Measurements from ENCODE around the gene SLC19A1.

The SLC19A1 gene

GRCh38 chr21:45451091-45451740, 91.0 kb downstream of the SLC19A1 start:
- H3K27me3 ChIP-seq (ENCODE audit: control insufficient read depth, insufficient read depth, low read length): no peaks in the 10 kb centered on the region
- H3K9ac ChIP-seq (ENCODE audit: low read length): no peak overlapping the region
- H3K4me1 ChIP-seq (ENCODE audit: control insufficient read depth, insufficient read depth, low read length): peaks cover 12% of the 10 kb centered on the region
- H3K36me3 ChIP-seq (ENCODE audit: control insufficient read depth, insufficient read depth, low read length): no peaks in the 10 kb centered on the region
- no peaks in the 10 kb centered on the region for H3K9me3 ChIP-seq (ENCODE audit: control insufficient read depth, low read length)
- no peak overlapping the region for H3K4me3 ChIP-seq (ENCODE audit: low read length)

GRCh38 chr21:45450423-45451090, 91.7 kb downstream of the SLC19A1 start:
- Histone ChIP-seq H3K27me3 (ENCODE audit: control insufficient read depth, insufficient read depth, low read length) (no peaks in the 10 kb centered on the region), H3K9me3 (ENCODE audit: control insufficient read depth, low read length) (no peaks in the 10 kb centered on the region), H3K4me3 (ENCODE audit: low read length) (no peak overlapping the region), H3K9ac (ENCODE audit: low read length) (no peak overlapping the region), H3K4me1 (ENCODE audit: control insufficient read depth, insufficient read depth, low read length) (peaks cover 12% of the 10 kb centered on the region), H3K36me3 (ENCODE audit: control insufficient read depth, insufficient read depth, low read length) (no peaks in the 10 kb centered on the region)

GRCh38 chr21:45449658-45450422, 92.4 kb downstream of the SLC19A1 start:
- H3K9ac ChIP-seq (ENCODE audit: low read length): no peak overlapping the region

GRCh38 chr21:45448810-45449657, 93.2 kb downstream of the SLC19A1 start:
- H3K36me3 ChIP-seq (ENCODE audit: control insufficient read depth, insufficient read depth, low read length): no peaks in the 10 kb centered on the region
- no peaks in the 10 kb centered on the region for H3K27me3 ChIP-seq (ENCODE audit: control insufficient read depth, insufficient read depth, low read length)
- no peaks in the 10 kb centered on the region for H3K9me3 ChIP-seq (ENCODE audit: control insufficient read depth, low read length)
- H3K4me3 ChIP-seq (ENCODE audit: low read length): no peak overlapping the region
- H3K4me1 ChIP-seq (ENCODE audit: control insufficient read depth, insufficient read depth, low read length): peaks cover 4% of the 10 kb centered on the region
- no peak overlapping the region for H3K9ac ChIP-seq (ENCODE audit: low read length)

More at GRCh38 chr21:45449658-45450422, 92.4 kb downstream of the SLC19A1 start:
- Histone ChIP-seq H3K4me1 (ENCODE audit: control insufficient read depth, insufficient read depth, low read length) (peaks cover 11% of the 10 kb centered on the region), H3K27me3 (ENCODE audit: control insufficient read depth, insufficient read depth, low read length) (no peaks in the 10 kb centered on the region), H3K9me3 (ENCODE audit: control insufficient read depth, low read length) (no peaks in the 10 kb centered on the region), H3K36me3 (ENCODE audit: control insufficient read depth, insufficient read depth, low read length) (no peaks in the 10 kb centered on the region), H3K4me3 (ENCODE audit: low read length) (no peak overlapping the region)

GRCh38 chr21:45448283-45448809, 93.9 kb downstream of the SLC19A1 start:
- H3K9me3 ChIP-seq (ENCODE audit: control insufficient read depth, low read length): no peaks in the 10 kb centered on the region
- no peaks in the 10 kb centered on the region for H3K36me3 ChIP-seq (ENCODE audit: control insufficient read depth, insufficient read depth, low read length)
- no peak overlapping the region for H3K4me3 ChIP-seq (ENCODE audit: low read length)
- H3K9ac ChIP-seq (ENCODE audit: low read length): no peak overlapping the region
- no peaks in the 10 kb centered on the region for H3K27me3 ChIP-seq (ENCODE audit: control insufficient read depth, insufficient read depth, low read length)
- no peaks in the 10 kb centered on the region for H3K4me1 ChIP-seq (ENCODE audit: control insufficient read depth, insufficient read depth, low read length)

Measured in mucosa of stomach (tissue), 1 donor.